Endothelial cell of umbilical vein (primary cell): ENCODE data around the gene PAPPA.

Source experiments
- CTCF ChIP-seq, 2 donors: IDR thresholded peaks; 1 replicate in 1 of 2; 2 replicates in 1 of 2; pipeline ENCODE4 v1.5.1; 2011; ENCODE audit warnings: low read length in 2 of 2, mild to moderate bottlenecking in 2 of 2, moderate library complexity in 2 of 2, control low read depth in 1 of 2, inconsistent platforms in 1 of 2, low read depth in 1 of 2; ENCODE audit not compliant: insufficient read depth in 1 of 2; ENCODE audit errors: extremely low read depth in 1 of 2
- EZH2 ChIP-seq: IDR thresholded peaks from 2 replicates; pipeline ENCODE4 v1.6.1; 2012; ENCODE audit warnings: borderline replicate concordance, low read depth, mild to moderate bottlenecking, moderate library complexity, low read length, inconsistent platforms; ENCODE audit not compliant: severe bottlenecking
- JUN ChIP-seq: IDR thresholded peaks from 2 replicates; pipeline ENCODE4 v1.6.1; 2011; ENCODE audit warnings: borderline replicate concordance, low read depth; ENCODE audit not compliant: insufficient read length, insufficient read depth
- MAX ChIP-seq: IDR thresholded peaks from 2 replicates; pipeline ENCODE4 v1.6.1; 2011; ENCODE audit not compliant: insufficient read depth, insufficient read length
- MYC ChIP-seq: IDR thresholded peaks from one replicate; pipeline ENCODE4 v1.6.1; 2011; ENCODE audit warnings: mild to moderate bottlenecking, low read depth, low read length
- POLR2A ChIP-seq: IDR thresholded peaks from 2 replicates; pipeline ENCODE4 v1.6.1; 2012; ENCODE audit warnings: low read depth, mild to moderate bottlenecking, control low read depth, low read length
- POLR2AphosphoS5 ChIP-seq: IDR thresholded peaks from 2 replicates; pipeline ENCODE4 v1.6.1; 2012; ENCODE audit warnings: low read depth, mild to moderate bottlenecking, control low read depth, low read length, moderate library complexity; ENCODE audit not compliant: insufficient read depth

GRCh38 chr9:116182876-116183275 is 29.3 kb downstream of the PAPPA start:
- TF ChIP-seq CTCF (IDR thresholded peaks at IDR 0.05; ENCODE audit: extremely low read depth in 1 of 2, insufficient read depth in 1 of 2, low read depth in 1 of 2, low read length in 2 of 2) (no peak), POLR2AphosphoS5 (no peak), POLR2A (no peak), MAX (no peak), JUN (no peak), EZH2 (no peak), MYC (no peak)
